IMR-90 (cell line): ENCODE data around the gene ANO2.

Source experiments
- BHLHE40 ChIP-seq: fragments of 150-350 bp; IDR thresholded peaks from 2 replicates; pipeline ENCODE4 v1.6.1; 2016; ENCODE audit warnings: mild to moderate bottlenecking, low read depth, low read length
- MAFK ChIP-seq: IDR thresholded peaks from 2 replicates; pipeline ENCODE4 v1.6.1; 2012; ENCODE audit warnings: low read depth, low read length, improper control_type of control experiment
- NFE2L2 ChIP-seq: fragments of 150-350 bp; IDR thresholded peaks from 2 replicates; pipeline ENCODE4 v1.6.1; 2016; ENCODE audit warnings: low read depth, mild to moderate bottlenecking, low read length
- POLR2A ChIP-seq: IDR thresholded peaks from 2 replicates; pipeline ENCODE4 v1.6.1; 2012; ENCODE audit warnings: mild to moderate bottlenecking, low read depth, low read length
- RAD21 ChIP-seq: IDR thresholded peaks from 2 replicates; pipeline ENCODE4 v1.6.1; 2012; ENCODE audit warnings: low read length, improper control_type of control experiment
- SMC3 ChIP-seq: fragments of 150-350 bp; IDR thresholded peaks from 2 replicates; pipeline ENCODE4 v1.6.1; 2016; ENCODE audit warnings: low read depth, mild to moderate bottlenecking, antibody characterized with exemption, low read length, moderate library complexity
- USF2 ChIP-seq: fragments of 150-350 bp; IDR thresholded peaks from 2 replicates; pipeline ENCODE4 v1.6.1; 2017; ENCODE audit warnings: mild to moderate bottlenecking, antibody characterized with exemption, low read length, low read depth
- TF ChIP-seq, protein P1 (sequence below): conservative IDR thresholded peaks from 2 replicates; pipeline ENCODE4 v1.5.1; 2012; ENCODE audit warnings: mild to moderate bottlenecking, low read depth, low read length, improper control_type of control experiment
- TF ChIP-seq, protein P2 (sequence below): fragments of 150-350 bp; IDR thresholded peaks from 2 replicates; pipeline ENCODE4 v1.6.1; 2016; ENCODE audit warnings: low read depth, mild to moderate bottlenecking, low read length, moderate library complexity, borderline replicate concordance

GRCh38 chr12:5688226-5688625, 256.8 kb downstream of the ANO2 start:
- TF ChIP-seq, protein P1, sequence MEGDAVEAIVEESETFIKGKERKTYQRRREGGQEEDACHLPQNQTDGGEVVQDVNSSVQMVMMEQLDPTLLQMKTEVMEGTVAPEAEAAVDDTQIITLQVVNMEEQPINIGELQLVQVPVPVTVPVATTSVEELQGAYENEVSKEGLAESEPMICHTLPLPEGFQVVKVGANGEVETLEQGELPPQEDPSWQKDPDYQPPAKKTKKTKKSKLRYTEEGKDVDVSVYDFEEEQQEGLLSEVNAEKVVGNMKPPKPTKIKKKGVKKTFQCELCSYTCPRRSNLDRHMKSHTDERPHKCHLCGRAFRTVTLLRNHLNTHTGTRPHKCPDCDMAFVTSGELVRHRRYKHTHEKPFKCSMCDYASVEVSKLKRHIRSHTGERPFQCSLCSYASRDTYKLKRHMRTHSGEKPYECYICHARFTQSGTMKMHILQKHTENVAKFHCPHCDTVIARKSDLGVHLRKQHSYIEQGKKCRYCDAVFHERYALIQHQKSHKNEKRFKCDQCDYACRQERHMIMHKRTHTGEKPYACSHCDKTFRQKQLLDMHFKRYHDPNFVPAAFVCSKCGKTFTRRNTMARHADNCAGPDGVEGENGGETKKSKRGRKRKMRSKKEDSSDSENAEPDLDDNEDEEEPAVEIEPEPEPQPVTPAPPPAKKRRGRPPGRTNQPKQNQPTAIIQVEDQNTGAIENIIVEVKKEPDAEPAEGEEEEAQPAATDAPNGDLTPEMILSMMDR: no peak
- TF ChIP-seq BHLHE40 (no peak), NFE2L2 (no peak), USF2 (no peak), POLR2A (no peak), RAD21 (no peak), SMC3 (no peak), MAFK (no peak)
- TF ChIP-seq, protein P2, sequence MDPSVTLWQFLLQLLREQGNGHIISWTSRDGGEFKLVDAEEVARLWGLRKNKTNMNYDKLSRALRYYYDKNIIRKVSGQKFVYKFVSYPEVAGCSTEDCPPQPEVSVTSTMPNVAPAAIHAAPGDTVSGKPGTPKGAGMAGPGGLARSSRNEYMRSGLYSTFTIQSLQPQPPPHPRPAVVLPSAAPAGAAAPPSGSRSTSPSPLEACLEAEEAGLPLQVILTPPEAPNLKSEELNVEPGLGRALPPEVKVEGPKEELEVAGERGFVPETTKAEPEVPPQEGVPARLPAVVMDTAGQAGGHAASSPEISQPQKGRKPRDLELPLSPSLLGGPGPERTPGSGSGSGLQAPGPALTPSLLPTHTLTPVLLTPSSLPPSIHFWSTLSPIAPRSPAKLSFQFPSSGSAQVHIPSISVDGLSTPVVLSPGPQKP: no peak
